Thyroid gland (tissue), 4 donors: ENCODE measurements around the gene IFFO2. TPM values are rescaled to one million over a fixed set of nuclear protein-coding genes. Genes with fewer than 3 reads are reported as not detected.

Experiments used
- DNase-seq, 2 donors: peaks; one replicate each; pipeline ENCODE4 v3.0.0-alpha.2; 2019
- H3K27ac ChIP-seq, 3 donors: fragments of 200-600 bp; sonication (generic); 1 replicate in 2 of 3; 2 replicates in 1 of 3; pipeline ENCODE4 v1.5.1; 2016 to 2019; ENCODE audit warnings: mild to moderate bottlenecking in 1 of 3, moderate library complexity in 1 of 3
- H3K27me3 ChIP-seq: fragments of 200-600 bp; sonication (generic); one replicate; pipeline ENCODE4 v1.5.1; 2019
- H3K36me3 ChIP-seq, 2 donors: fragments of 200-600 bp; sonication (generic); one replicate each; pipeline ENCODE4 v1.5.1; 2016 to 2019
- H3K4me1 ChIP-seq, 2 donors: fragments of 200-600 bp; sonication (generic); one replicate each; pipeline ENCODE4 v1.5.1; 2017 to 2019
- H3K4me3 ChIP-seq, 3 donors: fragments of 200-600 bp; sonication (generic); replicated peaks in 1 of 3; 1 replicate in 2 of 3; 2 replicates in 1 of 3; pipeline ENCODE4 v1.5.1; 2016; ENCODE audit warnings: mild to moderate bottlenecking in 1 of 3
- H3K9me3 ChIP-seq: fragments of 200-600 bp; sonication (generic); one replicate; pipeline ENCODE4 v1.5.1; 2017
- POLR2A ChIP-seq, 2 donors: fragments of 450-650 bp; IDR thresholded peaks; one replicate each; pipeline ENCODE4 v1.6.1; 2017; ENCODE audit warnings: antibody characterized with exemption in 2 of 2, mild to moderate bottlenecking in 2 of 2, moderate library complexity in 1 of 2
- WGBS, 2 donors: methylation state at CpG; one replicate each; pipeline ENCODE4 v1.1.5; 2017; 5-methylcytosine and 5-hydroxymethylcytosine counted together
- intact Hi-C: fragments of 100-400 bp; cut with DNase I; formaldehyde crosslinking; loops from one replicate; pipeline ENCODE4 v1.15.1; 2023
- total RNA-seq, 4 donors: library from RNA; depleted of rRNA; stranded (reverse); fragments of >200 nt; gene quantifications; one replicate each; pipeline ENCODE4 v1.2.3, GENCODE V29; 2016
- TF ChIP-seq, protein P1 (sequence below), 6 experiments: fragments of 200-600 bp in 3 of 6; fragments of 450-650 bp in 3 of 6; sonication (generic) in 3 of 6; IDR thresholded peaks; one replicate each; pipeline ENCODE4 v1.5.1; 2016 to 2019; ENCODE audit warnings: antibody characterized with exemption in 6 of 6, mild to moderate bottlenecking in 2 of 6, inconsistent platforms in 1 of 6, moderate library complexity in 1 of 6

IFFO2 gene
- total RNA-seq, 4 donors from 2014 or later, result 7.2 to 11.3 (median 10.1) TPM

DNA sequence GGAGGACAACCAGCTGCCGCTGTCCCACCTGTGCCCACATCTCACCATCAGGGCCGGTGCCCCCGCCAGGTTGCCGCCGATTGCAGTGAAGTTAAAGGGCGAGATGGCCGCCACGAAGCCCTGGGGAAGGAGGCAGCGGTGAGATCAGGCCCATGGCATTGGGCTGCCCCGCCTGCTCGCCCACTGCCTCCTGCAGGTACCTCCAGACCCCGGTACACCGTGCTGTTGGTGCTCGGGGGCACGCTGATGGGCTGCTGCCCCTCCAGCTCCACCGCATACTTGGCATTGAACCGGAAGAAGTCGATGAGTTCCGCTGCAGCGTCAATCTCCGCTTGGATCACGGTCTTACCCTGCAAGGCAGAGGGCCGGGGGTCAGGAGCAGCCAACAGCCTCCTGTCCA lies 73.4 kb downstream of the IFFO2 start:
- Histone ChIP-seq H3K36me3 (no peaks in the 10 kb centered on the region), H3K27ac (no peak overlapping the region), H3K4me3 (no peak overlapping the region), H3K27me3 (no peaks in the 10 kb centered on the region), H3K9me3 (no peaks in the 10 kb centered on the region), H3K4me1 (peaks cover 0 to 3% of the 10 kb centered on the region in 2 donors)
- TF ChIP-seq, protein P1, sequence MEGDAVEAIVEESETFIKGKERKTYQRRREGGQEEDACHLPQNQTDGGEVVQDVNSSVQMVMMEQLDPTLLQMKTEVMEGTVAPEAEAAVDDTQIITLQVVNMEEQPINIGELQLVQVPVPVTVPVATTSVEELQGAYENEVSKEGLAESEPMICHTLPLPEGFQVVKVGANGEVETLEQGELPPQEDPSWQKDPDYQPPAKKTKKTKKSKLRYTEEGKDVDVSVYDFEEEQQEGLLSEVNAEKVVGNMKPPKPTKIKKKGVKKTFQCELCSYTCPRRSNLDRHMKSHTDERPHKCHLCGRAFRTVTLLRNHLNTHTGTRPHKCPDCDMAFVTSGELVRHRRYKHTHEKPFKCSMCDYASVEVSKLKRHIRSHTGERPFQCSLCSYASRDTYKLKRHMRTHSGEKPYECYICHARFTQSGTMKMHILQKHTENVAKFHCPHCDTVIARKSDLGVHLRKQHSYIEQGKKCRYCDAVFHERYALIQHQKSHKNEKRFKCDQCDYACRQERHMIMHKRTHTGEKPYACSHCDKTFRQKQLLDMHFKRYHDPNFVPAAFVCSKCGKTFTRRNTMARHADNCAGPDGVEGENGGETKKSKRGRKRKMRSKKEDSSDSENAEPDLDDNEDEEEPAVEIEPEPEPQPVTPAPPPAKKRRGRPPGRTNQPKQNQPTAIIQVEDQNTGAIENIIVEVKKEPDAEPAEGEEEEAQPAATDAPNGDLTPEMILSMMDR (IDR thresholded peaks at IDR 0.05), result no peak
- no peak for TF ChIP-seq POLR2A (IDR thresholded peaks at IDR 0.05)
- DNase-seq, result no peak
- intact Hi-C loops, result no loop called here
- WGBS, 2 donors, result 97% methylated on average over 22 of the region's 23 CpGs; no CpG with 5 or more reads in 1 of the 2 donors

DNA sequence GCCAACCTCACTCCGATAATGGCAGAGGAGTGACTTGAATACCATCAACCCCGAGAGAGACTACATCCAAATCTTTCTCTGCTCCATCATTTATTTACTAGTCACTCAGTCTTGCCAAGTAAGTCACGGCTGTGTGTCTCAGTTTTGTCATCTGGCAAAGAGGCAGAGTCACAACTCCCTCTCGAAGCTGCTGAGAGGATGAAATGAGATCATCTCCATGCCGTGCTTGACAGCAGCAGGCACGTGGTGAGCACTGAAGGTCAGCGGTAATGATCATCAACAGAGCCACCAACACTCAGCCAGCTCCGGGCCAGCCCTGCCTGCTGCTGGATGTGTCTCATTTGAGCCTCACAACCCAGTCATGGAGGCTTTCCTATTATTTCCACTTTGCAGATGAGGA lies 74.0 kb downstream of the IFFO2 start:
- intact Hi-C loops, result no loop called here
- H3K36me3 ChIP-seq, result no peaks in the 10 kb centered on the region
- H3K9me3 ChIP-seq, result no peaks in the 10 kb centered on the region
- H3K27ac ChIP-seq, result no peak overlapping the region
- no peaks in the 10 kb centered on the region for H3K27me3 ChIP-seq
- WGBS, 2 donors, result 78 to 81% methylated on average over 8 of the region's 8 CpGs
- TF ChIP-seq, protein P1 (IDR thresholded peaks at IDR 0.05), result no peak
- no peak for TF ChIP-seq POLR2A (IDR thresholded peaks at IDR 0.05)
- H3K4me3 ChIP-seq, result no peak overlapping the region
- peaks cover 0 to 3% of the 10 kb centered on the region in 2 donors for H3K4me1 ChIP-seq
- DNase-seq, result no peak

DNA sequence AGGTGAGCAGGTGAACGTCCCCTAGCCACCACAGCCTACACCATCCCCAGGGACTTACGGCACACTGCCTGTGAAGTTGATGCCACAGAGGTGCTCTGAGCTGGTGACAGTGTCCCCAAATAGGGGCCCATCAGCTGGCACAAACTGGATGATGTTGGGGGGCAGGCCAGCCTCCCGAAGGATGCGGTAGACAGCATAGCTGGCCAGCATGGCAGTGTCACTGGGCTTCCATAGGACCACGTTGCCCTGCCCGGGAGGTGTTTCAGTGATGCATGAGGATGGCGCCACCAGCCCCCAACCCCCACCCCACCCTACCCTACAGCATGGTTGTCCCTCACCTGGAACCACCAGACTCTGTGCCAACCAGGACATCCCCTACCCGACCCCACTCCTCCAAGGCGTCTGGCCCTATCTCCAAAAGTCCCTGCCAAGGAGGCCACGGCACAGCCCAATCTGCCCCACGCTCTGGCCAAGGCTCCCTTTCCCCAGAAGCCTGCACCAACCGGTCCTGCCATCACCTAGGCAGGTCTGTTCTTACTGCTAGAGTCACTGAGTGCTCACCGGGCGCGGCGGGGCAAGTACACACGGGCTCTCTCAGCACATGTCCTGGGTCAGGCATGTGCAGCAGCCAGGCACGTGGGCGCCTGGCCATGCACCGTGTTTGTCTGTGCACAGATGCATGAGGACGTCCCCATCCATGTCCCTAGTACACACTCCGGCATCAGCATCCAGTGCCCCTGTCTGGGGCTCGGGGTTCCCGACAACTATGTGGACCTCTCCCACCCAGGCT lies 74.6 kb downstream of the IFFO2 start:
- intact Hi-C loops, result no loop called here
- Histone ChIP-seq H3K36me3 (no peaks in the 10 kb centered on the region), H3K4me1 (peaks cover 0 to 3% of the 10 kb centered on the region in 2 donors), H3K27me3 (no peaks in the 10 kb centered on the region), H3K9me3 (no peaks in the 10 kb centered on the region), H3K4me3 (no peak overlapping the region), H3K27ac (no peak overlapping the region)
- no peak for TF ChIP-seq POLR2A (IDR thresholded peaks at IDR 0.05)
- TF ChIP-seq, protein P1 (IDR thresholded peaks at IDR 0.05), result no peak
- WGBS, 2 donors, result 84 to 96% methylated on average over 12 to 18 of the region's 24 CpGs
- no peak for DNase-seq

DNA sequence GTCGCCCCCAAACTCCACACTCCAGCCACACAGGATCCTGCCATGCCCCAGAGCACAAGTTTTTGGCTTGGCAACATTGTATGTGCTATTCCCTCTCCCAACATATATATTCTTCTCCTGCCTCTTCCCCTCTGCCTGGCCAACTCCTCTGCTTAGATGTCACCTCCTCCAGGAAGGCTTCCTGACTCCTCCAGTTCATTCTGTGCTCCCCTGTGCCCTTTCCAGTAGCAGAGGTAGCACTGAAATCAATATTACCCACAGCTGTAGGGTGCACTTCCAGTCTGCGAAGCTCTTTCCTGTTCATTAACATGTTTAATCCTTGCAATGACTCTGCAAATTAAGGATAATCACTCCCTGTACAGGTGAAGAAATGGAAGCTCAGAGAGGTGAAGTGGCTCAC lies 75.3 kb downstream of the IFFO2 start:
- Histone ChIP-seq H3K4me1 (peaks cover 0 to 3% of the 10 kb centered on the region in 2 donors), H3K27me3 (no peaks in the 10 kb centered on the region), H3K27ac (no peak overlapping the region), H3K36me3 (no peaks in the 10 kb centered on the region), H3K4me3 (no peak overlapping the region), H3K9me3 (no peaks in the 10 kb centered on the region)
- DNase-seq, result no peak
- WGBS, 2 donors, result 98 to 100% methylated on average over 2 of the region's 2 CpGs
- intact Hi-C loops, result no loop called here
- no peak for TF ChIP-seq POLR2A (IDR thresholded peaks at IDR 0.05)
- TF ChIP-seq, protein P1 (IDR thresholded peaks at IDR 0.05), result no peak

DNA sequence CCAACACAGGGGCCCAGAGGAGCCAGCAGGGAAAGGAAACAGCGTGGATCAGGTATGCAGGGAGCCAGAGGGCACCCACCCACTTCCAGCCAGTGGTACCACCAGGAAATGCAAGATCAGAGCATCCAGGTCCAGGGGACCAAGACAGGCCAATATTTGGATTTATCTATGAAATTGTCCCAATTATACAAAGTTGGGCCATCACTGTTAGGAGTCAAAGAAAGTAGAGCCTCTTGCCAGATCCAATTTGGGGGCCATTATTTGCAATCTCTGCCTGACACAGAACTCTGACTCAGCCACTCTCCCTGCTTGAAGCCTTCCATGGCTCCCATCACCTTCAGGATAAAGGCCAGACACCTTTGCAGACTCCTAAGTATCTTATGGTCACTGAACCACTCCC lies 75.9 kb downstream of the IFFO2 start:
- no peak for DNase-seq
- H3K27me3 ChIP-seq, result no peaks in the 10 kb centered on the region
- peaks cover 0 to 3% of the 10 kb centered on the region in 2 donors for H3K4me1 ChIP-seq
- H3K27ac ChIP-seq, result no peak overlapping the region
- TF ChIP-seq POLR2A (IDR thresholded peaks at IDR 0.05), result no peak
- TF ChIP-seq, protein P1 (IDR thresholded peaks at IDR 0.05), result no peak
- H3K4me3 ChIP-seq, result no peak overlapping the region
- no peaks in the 10 kb centered on the region for H3K9me3 ChIP-seq
- H3K36me3 ChIP-seq, result no peaks in the 10 kb centered on the region
- 88 to 100% methylated on average over 1 of the region's 1 CpG for WGBS, 2 donors
- intact Hi-C loops, result no loop called here
